IPS DF 4.7 (cell line): ENCODE measurements around the gene PTGDR2.

Experiments used
- DNase-seq: peaks from one replicate; pipeline ENCODE4 v3.0.0-alpha.2; 2013; ENCODE audit warnings: low spot score; ENCODE audit errors: extremely low read depth

PTGDR2 gene

DNA sequence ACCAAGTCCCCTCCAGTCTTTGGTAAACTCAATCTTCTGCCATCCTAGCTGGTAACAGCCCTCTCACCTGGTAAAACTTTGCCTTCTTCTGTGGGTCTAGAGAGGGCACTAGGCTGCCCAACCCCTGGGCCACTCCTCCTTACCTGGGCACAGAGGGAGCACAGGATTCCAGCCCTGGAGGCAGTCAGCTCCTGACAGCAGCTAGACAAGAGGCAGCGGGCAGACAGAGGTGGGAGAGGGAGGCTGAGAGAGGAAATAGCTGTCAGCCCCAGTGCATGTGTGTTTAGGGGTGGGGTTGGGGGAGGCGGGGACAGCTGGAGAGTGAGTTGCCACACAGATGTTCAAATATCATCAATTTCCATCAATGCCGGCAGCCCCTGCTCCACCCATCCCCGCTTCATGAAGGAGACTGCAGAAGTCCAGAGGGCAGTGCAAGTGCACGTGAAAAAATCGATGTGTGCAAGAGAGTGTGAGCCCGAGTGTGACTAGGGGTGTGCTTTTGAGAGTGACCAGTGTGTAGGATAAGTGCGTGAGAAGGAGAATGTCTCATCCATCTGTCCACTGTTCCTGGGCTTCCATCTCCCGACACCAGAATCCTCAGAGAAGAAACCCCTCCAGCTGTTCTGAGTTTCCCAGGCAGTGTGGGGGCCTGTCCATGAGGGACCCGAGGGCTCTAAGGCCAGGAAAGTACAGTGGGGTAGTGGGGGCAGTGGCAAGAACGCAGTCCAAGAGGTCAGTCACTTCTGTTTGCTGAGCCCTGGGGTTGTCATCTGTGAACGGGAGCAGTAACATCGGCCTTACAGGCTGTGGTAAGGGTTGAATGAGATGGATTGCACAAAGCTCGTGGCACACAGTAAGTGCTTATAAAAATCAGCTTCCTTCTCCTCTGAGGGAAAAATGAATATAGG, at the start of gene PTGDR2:
Gene PTGDR2, minus strand, starts transcription at position 225 of the 908 bp plus-strand sequence. CDS start 2,228 bp downstream, outside the sequence.
- DNase-seq: no peak

DNA sequence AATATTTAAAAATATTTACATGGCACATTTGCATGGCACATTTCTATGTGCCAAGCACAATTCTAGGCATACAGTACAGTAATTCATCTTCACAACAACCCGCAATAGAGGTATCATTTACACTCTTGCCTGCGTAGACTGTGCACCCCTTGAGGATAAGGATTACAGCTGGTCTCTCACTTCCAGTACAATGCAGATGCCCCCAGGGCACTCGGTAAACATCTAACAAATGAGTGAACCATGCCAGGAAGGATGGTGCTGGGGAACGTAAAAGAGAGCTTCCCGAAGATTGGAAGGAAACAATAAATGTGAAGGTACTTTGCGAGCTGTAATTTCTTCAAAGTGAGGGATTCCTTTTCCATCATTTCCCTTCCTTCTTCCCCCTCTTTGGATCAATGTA, 49.3 kb upstream of the PTGDR2 start:
- DNase-seq: no peak

DNA sequence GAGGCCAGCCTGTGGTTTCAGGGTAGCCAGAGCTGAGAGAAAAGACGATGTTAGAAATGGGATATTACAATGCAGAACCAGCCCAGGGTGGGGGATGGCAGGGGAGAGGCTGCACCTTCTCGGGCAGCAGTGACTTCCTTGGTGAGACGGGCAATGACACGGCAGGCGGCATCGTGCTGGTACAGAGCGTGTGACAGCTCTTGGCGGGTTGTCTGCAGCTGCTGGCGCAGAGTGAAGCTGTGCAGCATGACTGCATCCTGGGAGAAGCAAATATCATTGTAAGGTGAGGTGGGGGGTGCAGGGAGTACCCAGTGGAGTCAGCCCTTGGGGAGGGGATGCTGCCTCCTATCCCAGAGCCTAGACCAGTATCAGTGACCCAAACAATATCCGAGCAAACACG, 46.9 kb upstream of the PTGDR2 start:
- no peak for DNase-seq

DNA sequence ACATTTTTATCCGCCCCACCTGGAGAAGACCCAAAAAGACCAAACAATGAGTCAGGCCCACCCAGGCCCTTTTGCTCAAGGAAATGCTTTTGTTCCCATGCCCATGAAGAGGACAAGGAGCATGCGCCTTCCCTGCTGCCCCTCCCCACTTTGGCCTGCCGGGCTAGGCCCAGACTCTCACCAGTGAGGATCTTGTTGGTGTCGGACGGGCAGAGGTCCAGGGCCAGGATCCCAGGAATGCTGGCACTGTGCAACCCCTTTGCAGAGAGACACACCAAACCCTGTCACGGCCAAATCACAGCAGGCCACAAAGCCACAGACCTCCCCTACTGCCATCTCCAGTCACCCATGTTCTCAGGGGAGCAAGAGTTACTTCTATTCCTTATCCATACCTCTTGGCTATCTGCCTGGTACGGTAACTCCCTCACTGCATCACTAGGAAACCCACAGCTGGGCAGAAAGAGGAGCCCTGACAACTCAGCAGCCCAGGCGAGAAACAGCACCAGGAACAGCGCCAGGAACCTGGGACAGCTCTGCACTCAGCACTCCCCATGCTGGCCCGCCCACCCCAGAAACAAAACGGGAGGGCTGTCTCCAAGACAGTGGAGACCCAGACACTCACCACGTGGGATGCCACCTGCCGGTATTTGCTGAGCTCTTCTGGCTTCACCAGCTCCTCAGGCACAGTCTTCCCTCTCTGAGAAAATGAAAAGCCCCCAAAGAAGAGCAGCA, 45.1 kb upstream of the PTGDR2 start:
- no peak for DNase-seq

DNA sequence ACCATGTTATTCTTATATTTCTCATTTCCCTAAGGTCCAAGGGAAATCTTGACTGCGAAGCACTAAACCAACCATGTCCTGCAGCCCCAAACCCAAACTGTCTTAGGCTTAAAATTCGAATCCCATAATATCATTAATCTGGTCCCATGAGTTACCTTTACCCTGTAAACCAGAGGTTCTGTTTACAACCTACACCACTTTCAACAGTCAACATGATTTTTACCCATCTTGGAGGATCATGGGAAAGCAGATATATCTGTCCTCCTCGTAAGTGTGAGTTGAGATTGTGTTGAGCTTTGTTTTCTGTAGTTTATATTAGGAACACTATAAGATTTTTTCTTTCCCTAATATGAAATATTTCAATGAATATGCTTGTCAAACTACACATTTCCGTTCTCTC, 44.2 kb upstream of the PTGDR2 start:
- DNase-seq: no peak

DNA sequence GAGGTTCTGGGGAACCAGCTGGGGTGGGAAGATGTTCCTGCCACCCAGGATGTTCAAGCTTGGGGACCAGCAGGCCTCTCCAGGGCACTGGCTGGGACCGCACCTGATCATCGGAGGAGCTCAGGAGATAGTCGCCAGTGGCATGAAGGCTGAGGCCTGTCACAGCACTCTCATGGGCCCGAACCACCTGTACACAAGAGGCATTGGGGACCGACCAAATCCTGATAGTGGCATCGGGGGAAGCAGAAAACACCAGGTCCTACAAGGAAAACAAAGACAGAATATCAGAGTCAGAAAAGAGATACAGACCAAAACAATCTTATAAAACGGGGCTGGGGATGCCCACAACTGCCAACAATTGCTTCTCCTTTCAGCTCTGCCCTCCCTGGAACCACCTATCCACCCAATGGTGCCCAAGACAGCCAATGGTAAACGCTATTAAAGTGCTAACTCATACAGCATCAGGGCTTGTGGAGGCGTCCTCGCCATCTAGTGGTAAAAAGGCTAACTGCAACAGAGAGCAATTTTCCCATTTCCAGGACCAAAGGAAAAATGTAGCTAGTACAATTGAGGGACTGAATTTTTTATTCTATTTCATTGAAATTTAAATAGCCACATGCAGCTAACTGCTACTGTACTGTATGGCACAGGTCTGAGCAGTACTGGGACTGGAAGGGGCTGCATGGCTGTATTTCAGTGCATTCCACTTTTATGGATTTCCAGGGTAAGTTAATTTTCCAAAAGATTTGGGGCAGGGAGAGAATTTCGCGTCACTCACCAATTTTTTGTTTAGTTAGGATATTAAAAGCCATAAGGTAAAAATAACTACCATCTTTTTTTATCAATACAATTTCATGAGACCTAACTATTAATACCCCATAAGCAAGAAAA, 43.5 kb upstream of the PTGDR2 start:
- DNase-seq: no peak

DNA sequence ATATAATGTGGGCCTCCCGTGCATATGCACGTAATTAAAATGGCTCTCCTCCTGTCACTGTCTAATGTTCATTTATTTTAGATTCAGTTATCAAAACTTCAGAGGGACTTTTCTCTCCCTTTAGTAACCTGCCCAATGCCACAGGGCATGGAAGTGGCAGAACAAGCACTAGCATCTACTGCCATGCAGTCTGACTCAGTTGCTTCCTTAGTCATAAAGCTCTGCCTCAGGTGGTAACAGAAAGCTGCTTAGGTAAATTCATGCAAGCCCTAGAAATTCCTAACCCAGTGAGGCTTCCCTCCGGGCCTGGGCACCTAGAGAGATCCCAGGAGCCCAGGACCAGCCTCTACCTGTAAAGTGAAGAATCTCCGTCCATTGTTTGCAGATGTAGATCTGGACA, 41.7 kb upstream of the PTGDR2 start:
- DNase-seq: no peak

DNA sequence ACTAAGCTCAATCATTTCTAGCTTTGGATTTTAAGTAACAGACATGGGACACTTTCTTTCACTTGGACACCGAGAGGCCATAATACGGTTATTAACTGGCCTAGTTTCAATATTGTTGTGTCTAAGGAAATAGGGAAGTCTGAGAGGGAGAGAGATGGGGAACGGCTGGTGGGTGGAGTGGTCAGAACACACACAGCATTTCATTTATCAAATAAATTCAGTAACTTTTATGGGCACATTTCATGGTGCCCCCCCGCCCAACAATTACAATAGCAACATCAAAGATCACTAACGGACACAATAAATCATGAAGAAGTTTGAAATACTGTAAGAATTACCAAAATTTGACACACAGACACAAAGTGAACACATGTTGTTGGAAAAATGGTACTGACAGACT, 39.9 kb upstream of the PTGDR2 start:
- no peak for DNase-seq

DNA sequence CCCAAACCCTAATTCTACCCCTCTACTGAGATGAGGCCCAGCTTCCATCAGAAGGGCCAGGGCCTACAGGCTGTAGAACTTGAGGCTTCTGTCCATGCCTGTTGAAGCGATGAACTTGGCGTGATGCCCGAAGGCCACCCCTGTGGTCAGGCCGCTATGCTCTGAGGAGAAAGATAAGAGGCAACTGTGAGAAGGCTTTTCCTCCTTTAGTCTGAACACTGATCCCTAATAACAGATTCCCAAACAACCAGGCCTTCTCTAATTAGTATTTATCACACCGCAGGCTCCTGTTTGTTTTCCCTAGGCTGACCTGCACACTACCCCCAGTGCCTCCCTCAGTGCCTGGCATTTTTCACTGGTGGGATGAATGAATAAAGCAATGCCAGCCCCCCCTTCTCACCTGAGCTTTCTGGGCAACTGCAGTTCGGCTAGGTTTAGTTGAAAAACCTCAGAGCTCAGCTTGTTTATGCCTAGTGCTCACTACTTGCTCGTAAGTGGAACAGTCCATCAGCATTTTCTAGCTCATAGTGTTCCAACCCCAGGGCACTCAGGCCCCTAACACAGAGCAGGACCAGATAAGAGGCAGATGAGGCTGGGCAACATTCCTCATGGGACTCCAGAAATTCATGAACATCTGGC, 35.5 kb upstream of the PTGDR2 start:
- no peak for DNase-seq

DNA sequence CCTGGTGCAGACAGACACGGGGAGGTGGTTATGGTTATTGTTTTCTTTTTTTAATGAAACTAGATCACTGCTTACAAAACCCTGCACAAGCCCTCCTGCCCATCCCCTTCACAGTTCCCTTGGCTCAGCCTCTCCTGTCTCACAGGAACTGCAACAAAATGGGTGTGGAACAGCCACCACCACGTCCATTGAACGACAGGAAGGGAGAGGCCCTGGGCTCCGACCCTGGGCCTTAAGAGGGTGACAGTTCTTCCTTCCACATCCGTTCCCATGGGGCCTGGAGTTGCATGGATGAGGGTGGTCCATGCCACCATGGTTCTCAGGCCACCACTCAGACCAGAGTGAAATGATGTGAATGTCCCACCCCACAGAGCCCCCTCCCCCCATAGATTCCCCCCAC, 34.9 kb upstream of the PTGDR2 start:
- no peak for DNase-seq

DNA sequence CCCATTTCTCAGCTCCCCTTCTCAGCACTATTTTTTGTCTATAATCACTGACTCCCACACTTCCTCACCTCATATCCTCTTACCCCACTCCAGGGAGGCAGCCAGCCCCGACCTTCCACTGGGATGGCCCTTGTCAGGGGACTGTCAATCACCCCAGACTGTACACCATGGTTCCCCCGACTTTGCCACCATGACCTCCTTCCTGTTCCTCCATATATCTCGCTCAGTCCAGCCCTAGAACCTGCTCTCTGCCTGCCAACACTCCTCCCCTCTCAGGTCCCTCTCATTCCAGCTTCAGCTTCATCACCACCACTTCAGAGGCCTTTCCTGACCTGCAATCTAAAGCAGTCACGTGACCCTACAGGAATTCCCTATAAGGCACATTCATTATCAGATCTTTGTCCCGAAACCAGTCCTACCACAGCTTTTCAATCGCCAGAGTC, 34.1 kb upstream of the PTGDR2 start:
- DNase-seq: no peak

DNA sequence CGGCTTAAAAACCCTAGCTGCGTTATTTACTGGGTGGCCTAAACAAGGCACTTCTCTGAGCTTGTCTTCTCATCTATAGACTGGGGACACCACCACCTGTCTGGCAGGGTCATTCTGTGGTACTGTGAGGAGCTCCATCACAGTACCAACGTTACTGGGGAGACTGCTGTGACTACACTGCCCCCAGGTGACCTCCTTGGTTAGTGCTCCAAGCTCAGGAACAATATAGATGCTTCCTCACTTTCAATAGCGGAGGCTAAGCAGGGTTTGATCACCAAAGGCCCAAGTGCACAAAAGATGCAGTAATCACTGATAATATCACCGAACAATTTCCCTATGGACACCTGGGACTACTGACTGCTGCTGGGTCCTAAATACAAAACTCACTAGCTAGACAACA, 31.8 kb upstream of the PTGDR2 start:
- DNase-seq: no peak

DNA sequence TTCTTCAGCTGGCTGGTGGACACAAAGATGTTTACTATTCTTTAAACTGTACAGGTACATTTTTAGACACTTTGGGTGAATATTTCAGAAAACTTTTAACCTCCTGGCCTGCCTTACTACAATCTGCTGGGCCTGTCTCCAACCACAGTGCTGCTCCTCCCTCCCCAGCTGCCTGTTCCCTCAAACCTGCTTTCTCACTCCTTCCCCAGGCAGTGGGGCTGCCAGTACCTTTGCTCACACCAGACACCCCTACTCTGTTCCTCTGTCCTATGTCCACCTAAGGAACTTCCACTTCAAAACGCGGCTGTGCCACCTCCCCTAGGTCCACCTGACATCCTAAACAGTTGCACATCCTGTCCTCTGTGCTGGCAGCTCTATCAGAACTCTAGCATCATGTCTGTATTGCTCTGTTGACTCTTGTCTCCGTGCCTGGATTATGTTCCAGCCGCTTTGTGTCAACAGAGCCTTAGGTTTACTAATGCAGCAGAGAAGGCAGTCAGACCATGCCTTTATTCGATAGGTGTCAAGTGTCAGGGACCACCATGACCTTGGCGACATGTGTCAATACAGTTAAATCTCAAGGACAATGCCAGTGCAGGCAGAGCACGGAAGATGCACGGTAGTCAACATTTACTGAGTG, 25.0 kb upstream of the PTGDR2 start:
- no peak for DNase-seq

DNA sequence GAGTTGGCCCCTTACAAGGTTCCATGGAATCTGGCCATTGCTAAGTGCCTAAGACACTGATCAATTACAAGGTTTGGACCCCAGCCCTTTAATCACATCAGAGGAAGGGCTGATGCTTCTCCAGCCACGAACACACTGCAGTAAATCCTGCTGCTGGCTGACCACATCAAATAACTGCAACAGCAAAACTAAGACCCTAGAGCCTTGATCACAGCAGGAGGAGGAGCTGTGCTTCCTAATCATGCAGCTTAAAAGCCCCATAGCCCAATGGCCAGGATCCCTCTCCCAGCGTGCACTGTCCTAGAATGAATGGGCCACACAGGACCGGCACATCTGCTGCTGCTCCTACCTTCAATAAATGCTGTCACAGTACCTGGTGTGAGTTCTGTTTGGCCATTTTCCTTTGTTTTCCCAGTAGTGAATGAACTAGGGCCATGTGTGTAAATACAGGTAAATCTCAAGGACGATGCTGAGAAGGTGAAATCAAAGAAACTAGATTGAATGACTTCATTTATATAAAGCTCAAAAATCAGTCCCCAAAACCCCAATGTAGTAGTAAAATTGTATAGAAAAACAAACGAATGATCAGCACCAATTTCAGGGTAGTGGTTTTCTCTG, 24.3 kb upstream of the PTGDR2 start:
- no peak for DNase-seq

DNA sequence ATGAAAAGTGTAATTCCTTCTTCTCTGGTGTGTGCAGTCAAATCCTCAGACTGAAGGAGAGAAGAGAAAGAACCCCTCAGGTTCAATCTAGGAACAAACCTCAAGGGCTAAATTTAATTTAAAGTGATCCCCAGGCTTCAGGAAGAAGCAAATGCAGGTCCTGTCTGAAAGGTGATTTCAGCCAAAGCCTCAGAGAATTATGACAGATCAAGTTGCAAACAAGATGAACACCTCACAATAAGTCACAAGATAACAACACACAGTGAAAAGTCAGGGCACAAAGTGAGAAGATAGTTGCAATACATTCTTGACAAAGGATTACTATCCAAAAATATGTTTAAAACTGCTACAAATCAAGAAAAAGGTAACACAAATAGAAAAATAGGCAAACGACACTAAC, 23.4 kb upstream of the PTGDR2 start:
- no peak for DNase-seq

DNA sequence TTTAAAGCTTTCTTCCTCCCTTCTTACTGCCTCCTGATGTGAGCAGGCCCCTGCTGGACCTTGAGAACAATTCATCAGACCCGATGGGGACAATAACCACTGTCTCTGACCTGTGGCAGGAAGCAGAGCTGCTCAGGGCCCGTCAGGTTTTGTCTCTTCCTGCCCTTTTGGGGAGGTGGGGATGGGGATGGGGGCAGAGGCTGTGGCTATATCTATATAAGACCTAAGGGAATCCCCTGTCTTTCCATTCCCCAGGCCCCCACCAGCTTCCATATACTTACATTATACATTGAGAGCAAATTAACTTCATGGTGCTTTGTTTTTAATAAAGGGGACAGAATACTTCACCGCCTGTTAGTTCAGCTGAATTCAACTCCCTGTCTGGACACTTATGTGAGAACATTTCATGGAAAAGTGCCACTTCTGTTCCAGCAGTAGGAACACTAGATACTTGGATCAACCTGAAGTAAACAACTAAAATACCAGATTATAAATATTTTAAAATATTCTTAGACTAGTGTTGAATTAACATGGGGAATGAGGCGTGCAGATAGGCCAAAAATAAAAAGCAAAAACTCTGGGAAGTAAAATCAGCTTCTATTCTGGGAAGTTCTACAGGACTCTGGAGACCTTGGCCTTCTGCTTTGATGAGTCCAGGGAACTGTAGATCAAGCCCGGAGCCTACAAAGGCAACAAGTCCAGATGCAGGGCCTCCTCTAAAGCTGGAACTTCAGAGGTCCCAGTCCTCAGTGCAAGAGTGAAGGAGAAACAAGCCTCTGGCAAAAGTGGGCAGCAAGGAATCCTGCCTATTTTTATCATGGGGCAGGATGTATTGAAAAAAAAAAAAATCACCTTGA, 22.7 kb upstream of the PTGDR2 start:
- no peak for DNase-seq

DNA sequence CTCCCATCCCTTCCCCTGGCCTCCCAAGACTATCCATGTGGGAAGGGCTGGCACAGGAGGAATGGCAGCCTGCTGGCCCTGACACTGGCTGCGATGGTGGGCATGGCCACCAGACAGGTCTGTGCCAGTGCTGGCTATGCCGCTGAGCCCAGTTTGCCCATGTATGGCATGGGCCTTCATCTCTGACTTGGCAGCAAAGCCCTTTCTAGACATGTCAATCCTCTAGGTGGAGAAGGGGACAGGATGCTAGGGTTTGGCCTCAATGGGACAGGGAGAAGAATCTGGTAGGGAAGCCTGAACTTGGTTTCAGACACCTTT, 20.4 kb upstream of the PTGDR2 start:
- DNase-seq: no peak

DNA sequence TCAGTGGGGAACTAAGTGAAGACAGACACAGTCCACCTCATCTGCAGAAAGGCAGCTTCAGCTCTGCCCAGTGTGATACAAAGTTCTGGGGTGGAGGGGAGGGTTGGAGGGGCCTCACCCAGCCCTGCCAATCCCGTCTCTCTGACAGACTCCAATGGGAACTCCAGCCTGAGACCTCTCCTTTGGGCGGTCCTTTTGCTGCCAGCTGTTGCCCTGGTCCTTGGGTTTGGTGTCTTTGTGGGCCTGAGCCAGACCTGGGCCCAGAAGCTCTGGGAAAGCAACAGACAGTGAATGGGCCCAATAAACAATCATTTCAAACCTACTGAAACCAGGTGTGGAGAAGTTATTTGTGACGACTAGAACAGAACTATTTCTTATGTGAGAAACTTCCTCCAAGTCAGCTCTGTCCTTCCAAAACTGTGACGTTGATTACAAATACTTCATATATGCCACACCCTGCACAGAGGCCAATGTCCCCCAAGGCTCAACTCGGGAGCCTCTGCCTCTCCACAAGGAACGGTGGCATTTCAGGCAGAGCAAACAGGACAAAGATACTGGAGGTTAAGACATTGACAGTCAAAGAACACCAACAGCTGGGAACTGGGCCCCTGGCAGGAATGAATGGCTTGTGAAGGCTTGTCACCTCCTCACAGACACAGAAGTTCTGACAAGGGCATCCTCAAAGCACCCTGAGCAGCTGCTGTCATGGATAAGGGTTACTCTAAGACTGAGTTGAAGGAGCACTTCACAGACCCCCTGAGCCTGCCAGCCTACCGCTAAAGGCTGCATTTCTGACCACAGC, 19.8 kb upstream of the PTGDR2 start:
- DNase-seq: no peak
